ENCODE measurements around the gene CPED1.

The CPED1 gene

GRCh38 chr7:121330053-121330833 is 341.7 kb downstream of the CPED1 start:
- no peak overlapping the region for H3K27ac ChIP-seq
- no peak for TF ChIP-seq ZFX (IDR thresholded peaks at IDR 0.05)
- no peak for TF ChIP-seq CTCF (conservative IDR thresholded peaks at IDR 0.05)

GRCh38 chr7:121331048-121331447 is 342.5 kb downstream of the CPED1 start:
- TF ChIP-seq ZFX (IDR thresholded peaks at IDR 0.05) (no peak), CTCF (conservative IDR thresholded peaks at IDR 0.05) (no peak)
- no peak overlapping the region for H3K27ac ChIP-seq

GRCh38 chr7:121331574-121331973 is 343.1 kb downstream of the CPED1 start:
- H3K27ac ChIP-seq, result no peak overlapping the region
- TF ChIP-seq CTCF (conservative IDR thresholded peaks at IDR 0.05) (no peak), ZFX (IDR thresholded peaks at IDR 0.05) (no peak)

GRCh38 chr7:121334376-121334775 is 345.9 kb downstream of the CPED1 start:
- TF ChIP-seq CTCF (conservative IDR thresholded peaks at IDR 0.05) (no peak), ZFX (IDR thresholded peaks at IDR 0.05) (no peak)

GRCh38 chr7:121334875-121335648 is 346.6 kb downstream of the CPED1 start:
- no peak overlapping the region for H3K27ac ChIP-seq
- no peak for TF ChIP-seq ZFX (IDR thresholded peaks at IDR 0.05)
- TF ChIP-seq CTCF (conservative IDR thresholded peaks at IDR 0.05), result no peak

More at GRCh38 chr7:121334376-121334775, 345.9 kb downstream of the CPED1 start:
- H3K27ac ChIP-seq, result no peak overlapping the region

GRCh38 chr7:121336579-121336978 is 348.1 kb downstream of the CPED1 start:
- H3K27ac ChIP-seq, result no peak overlapping the region
- TF ChIP-seq CTCF (conservative IDR thresholded peaks at IDR 0.05) (no peak), ZFX (IDR thresholded peaks at IDR 0.05) (no peak)

GRCh38 chr7:121337398-121337797 is 348.9 kb downstream of the CPED1 start:
- TF ChIP-seq CTCF (conservative IDR thresholded peaks at IDR 0.05) (peak; percentile 36), ZFX (IDR thresholded peaks at IDR 0.05) (no peak)

More at GRCh38 chr7:121337398-121337797, 348.9 kb downstream of the CPED1 start:
- no peak overlapping the region for H3K27ac ChIP-seq

Data from C4-2B (cell line).